HG03103 (cell line): ENCODE results near the gene PNRC1.
A peak's percentile ranks its signal among the peaks of the same experiment; 100 is the strongest.
"Not testable (repeated sequence)": the region's sequence is repeated elsewhere in the genome, so short reads cannot be mapped to it uniquely, and the experiment has no call there.

ENCODE experiments used
- ATAC-seq: cut with Tn5 transposase; IDR thresholded peaks from one replicate; pipeline ENCODE4 v1.9.1; 2021; ENCODE audit warnings: low read depth; ENCODE audit not compliant: unreplicated experiment

The PNRC1 gene

GRCh38 chr6:89080281-89081128 is at the start of gene PNRC1:
TSS of gene PNRC1 (plus strand) at chr6:89080751. CDS start at chr6:89080895, 144 bp downstream.
- peak; percentile 65 for ATAC-seq

GRCh38 chr6:89032599-89032998 is 48.0 kb upstream of the PNRC1 start:
- no peak for ATAC-seq

- ATAC-seq = no peak
Observed at GRCh38 chr6:89033461-89033860, 47.1 kb upstream of the PNRC1 start.

- ATAC-seq = not testable (repeated sequence)
Observed at GRCh38 chr6:89034116-89034515, 46.4 kb upstream of the PNRC1 start.

GRCh38 chr6:89034586-89035251 is 45.8 kb upstream of the PNRC1 start:
- no peak for ATAC-seq

- ATAC-seq = no peak
Observed at GRCh38 chr6:89035252-89036101, 45.1 kb upstream of the PNRC1 start.

- no peak for ATAC-seq
Observed at GRCh38 chr6:89037141-89037900, 43.2 kb upstream of the PNRC1 start.

GRCh38 chr6:89037901-89038293 is 42.7 kb upstream of the PNRC1 start:
- not testable (repeated sequence) for ATAC-seq

GRCh38 chr6:89042664-89043063 is 37.9 kb upstream of the PNRC1 start:
- no peak for ATAC-seq

- no peak for ATAC-seq
Observed at GRCh38 chr6:89044328-89045010, 36.1 kb upstream of the PNRC1 start.

- no peak for ATAC-seq
Observed at GRCh38 chr6:89045011-89045387, 35.6 kb upstream of the PNRC1 start.

- no peak for ATAC-seq
Observed at GRCh38 chr6:89045576-89045975, 35.0 kb upstream of the PNRC1 start.

GRCh38 chr6:89047473-89047872 is 33.1 kb upstream of the PNRC1 start:
- no peak for ATAC-seq

- ATAC-seq = no peak
Observed at GRCh38 chr6:89048288-89048923, 32.1 kb upstream of the PNRC1 start.

- no peak for ATAC-seq
Observed at GRCh38 chr6:89048985-89049384, 31.6 kb upstream of the PNRC1 start.

GRCh38 chr6:89050155-89050554 is 30.4 kb upstream of the PNRC1 start:
- ATAC-seq = no peak

GRCh38 chr6:89050697-89051096 is 29.9 kb upstream of the PNRC1 start:
- ATAC-seq = no peak

GRCh38 chr6:89051676-89052075 is 28.9 kb upstream of the PNRC1 start:
- ATAC-seq = no peak

- ATAC-seq = no peak
Observed at GRCh38 chr6:89054208-89054607, 26.3 kb upstream of the PNRC1 start.
